ENCODE results near the gene GNAQ. TPM values are rescaled to one million over a fixed set of nuclear protein-coding genes. Genes with fewer than 3 reads are reported as not detected.

GNAQ gene
- total and polyA plus RNA-seq, 2 of the 13 experiments (the other 11 are each of a cell fraction or from before 2014, with no cell fraction given) = 16.5 to 17.7 TPM

DNA sequence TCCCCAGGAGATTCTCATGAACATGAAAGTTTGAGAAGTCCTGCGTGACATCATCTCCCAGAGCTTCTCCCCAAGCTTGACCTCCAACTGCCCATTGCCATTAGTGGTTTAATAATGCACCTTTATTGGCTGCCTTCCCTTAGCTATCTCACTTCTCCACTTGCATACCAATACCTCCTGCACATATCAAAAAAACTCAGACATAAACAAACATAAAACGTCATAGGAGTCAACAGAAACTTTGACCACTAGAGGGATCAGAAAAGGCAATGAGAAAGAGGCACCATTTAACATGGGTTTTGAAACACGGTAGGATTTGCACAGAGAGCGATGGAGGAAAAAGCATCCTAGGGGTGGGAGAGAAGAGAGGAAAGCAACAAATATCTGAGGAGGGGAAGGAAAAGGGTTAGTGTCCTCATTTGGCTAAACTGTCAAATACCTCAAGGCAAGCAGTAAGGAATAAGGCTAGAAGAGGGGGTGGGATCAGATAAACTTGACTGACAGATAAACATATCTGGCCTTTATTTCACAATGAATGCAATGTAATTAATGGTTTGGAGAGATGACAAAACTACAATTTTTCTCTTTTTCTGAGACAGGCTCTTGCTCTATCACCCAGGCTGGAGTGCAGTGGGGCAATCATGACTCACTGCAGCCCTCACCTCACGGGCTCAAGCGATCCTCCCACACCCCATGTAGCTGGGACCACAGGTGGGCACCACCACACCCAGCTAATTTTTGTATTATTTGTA, 27.0 kb downstream of the GNAQ start (continued):
- TF ChIP-seq, protein P1, sequence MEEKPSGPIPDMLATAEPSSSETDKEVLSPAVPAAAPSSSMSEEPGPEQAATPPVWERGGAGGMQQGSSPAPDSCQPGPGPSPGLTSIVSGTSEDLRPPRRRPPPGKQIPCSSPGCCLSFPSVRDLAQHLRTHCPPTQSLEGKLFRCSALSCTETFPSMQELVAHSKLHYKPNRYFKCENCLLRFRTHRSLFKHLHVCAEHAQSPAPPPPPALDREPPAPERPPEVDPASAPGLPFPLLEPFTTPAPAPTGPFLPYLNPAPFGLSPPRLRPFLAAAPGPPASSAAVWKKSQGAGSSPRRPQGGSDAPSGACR (CRISPR knock-in tag; IDR thresholded peaks at IDR 0.05) = no peak
- 0 out of 2 replicates have a peak, but pooled peaks have one; percentile 25 for TF ChIP-seq KLF6 (CRISPR knock-in tag; IDR thresholded peaks at IDR 0.05)
- no peak for TF ChIP-seq ZNF296 (CRISPR knock-in tag; conservative IDR thresholded peaks at IDR 0.05)
- no peak for TF ChIP-seq HNRNPLL (IDR thresholded peaks at IDR 0.05; ENCODE audit: low read depth, low read length, poor library complexity, severe bottlenecking)
- TF ChIP-seq PCBP2 (optimal IDR thresholded peaks at IDR 0.05; ENCODE audit: low read depth, low read length, poor library complexity, severe bottlenecking) = no peak
- no peak for TF ChIP-seq MLXIP (CRISPR knock-in tag; IDR thresholded peaks at IDR 0.05; ENCODE audit: borderline replicate concordance)
- peak; percentile 56; the same call in 1 of the 2 replicates for TF ChIP-seq ZNF331 (CRISPR knock-in tag; IDR thresholded peaks at IDR 0.05)
- TF ChIP-seq SALL1 (CRISPR knock-in tag; IDR thresholded peaks at IDR 0.05) = peak; percentile 27; the same call in 1 of the 2 replicates
- TF ChIP-seq POLR2A (IDR thresholded peaks at IDR 0.05; ENCODE audit: insufficient read depth in 1 of 2, low read depth in 2 of 2, low read length in 2 of 2) = no peak
- no peak for TF ChIP-seq TFDP2 (CRISPR knock-in tag; IDR thresholded peaks at IDR 0.05)
- TF ChIP-seq ZNF512B (CRISPR knock-in tag; IDR thresholded peaks at IDR 0.05; ENCODE audit: borderline replicate concordance) = no peak
- no peak for TF ChIP-seq ZNF558 (CRISPR knock-in tag; IDR thresholded peaks at IDR 0.05; ENCODE audit: borderline replicate concordance)
- TF ChIP-seq ZNF234 (CRISPR knock-in tag; conservative IDR thresholded peaks at IDR 0.05) = no peak
- TF ChIP-seq ELF4 (CRISPR knock-in tag; IDR thresholded peaks at IDR 0.05; ENCODE audit: borderline replicate concordance) = no peak
- TF ChIP-seq HNRNPUL1 (IDR thresholded peaks at IDR 0.05; ENCODE audit: low read depth, low read length) = no peak
- TF ChIP-seq, protein P2, sequence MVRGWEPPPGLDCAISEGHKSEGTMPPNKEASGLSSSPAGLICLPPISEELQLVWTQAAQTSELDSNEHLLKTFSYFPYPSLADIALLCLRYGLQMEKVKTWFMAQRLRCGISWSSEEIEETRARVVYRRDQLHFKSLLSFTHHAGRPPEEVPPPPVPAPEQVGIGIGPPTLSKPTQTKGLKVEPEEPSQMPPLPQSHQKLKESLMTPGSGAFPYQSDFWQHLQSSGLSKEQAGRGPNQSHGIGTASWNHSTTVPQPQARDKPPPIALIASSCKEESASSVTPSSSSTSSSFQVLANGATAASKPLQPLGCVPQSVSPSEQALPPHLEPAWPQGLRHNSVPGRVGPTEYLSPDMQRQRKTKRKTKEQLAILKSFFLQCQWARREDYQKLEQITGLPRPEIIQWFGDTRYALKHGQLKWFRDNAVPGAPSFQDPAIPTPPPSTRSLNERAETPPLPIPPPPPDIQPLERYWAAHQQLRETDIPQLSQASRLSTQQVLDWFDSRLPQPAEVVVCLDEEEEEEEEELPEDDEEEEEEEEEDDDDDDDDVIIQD (CRISPR knock-in tag; IDR thresholded peaks at IDR 0.05; ENCODE audit: low read depth) = peak; percentile 95
- no peak for TF ChIP-seq SMAD9 (CRISPR knock-in tag; IDR thresholded peaks at IDR 0.05)
- TF ChIP-seq ZNF773 (CRISPR knock-in tag; IDR thresholded peaks at IDR 0.05; ENCODE audit: borderline replicate concordance) = no peak
- TF ChIP-seq MAFF (IDR thresholded peaks at IDR 0.05; ENCODE audit: low read depth, low read length) = no peak
- no peak for TF ChIP-seq ZNF569 (CRISPR knock-in tag; IDR thresholded peaks at IDR 0.05; ENCODE audit: borderline replicate concordance)

Data from HepG2 (cell line).